CD4-positive, CD25-positive, alpha-beta regulatory T cell (primary cell): ENCODE data around the gene ARHGAP6. TPM values are rescaled to one million over a fixed set of nuclear protein-coding genes. Genes with fewer than 3 reads are reported as not detected.

ENCODE experiments used
- ATAC-seq, 2 donors: fragments of 150-1000 bp; cut with Tn5 transposase; one replicate each; pipeline ENCODE4 v1.10.0; 2021; ENCODE audit warnings: low read depth in 2 of 2, moderate number of reproducible peaks in 2 of 2, moderate library complexity in 1 of 2
- DNase-seq, 3 donors: peaks; one replicate each; pipeline versions ENCODE4 v3.0.0 to v3.0.0-alpha.2; 2012 to 2022; ENCODE audit warnings: mixed read lengths in 1 of 3
- H3K27ac ChIP-seq: one replicate; pipeline ENCODE4 v1.7.0; 2013; ENCODE audit warnings: mild to moderate bottlenecking, low read length; ENCODE audit not compliant: insufficient read depth, poor library complexity, severe bottlenecking
- H3K27me3 ChIP-seq: one replicate; pipeline ENCODE4 v1.7.0; 2013; ENCODE audit warnings: low read length; ENCODE audit not compliant: control insufficient read depth, insufficient read depth
- H3K36me3 ChIP-seq: one replicate; pipeline ENCODE4 v1.7.0; 2013; ENCODE audit warnings: mild to moderate bottlenecking, low read length, moderate library complexity; ENCODE audit not compliant: control insufficient read depth, insufficient read depth
- H3K4me1 ChIP-seq: 2 replicates; pipeline ENCODE4 v1.7.0; 2013; ENCODE audit warnings: mild to moderate bottlenecking, low read length; ENCODE audit not compliant: insufficient read depth, control insufficient read depth, poor library complexity, severe bottlenecking
- H3K4me3 ChIP-seq: one replicate; pipeline ENCODE4 v1.7.0; 2013; ENCODE audit warnings: low read depth, mild to moderate bottlenecking, low read length, moderate library complexity
- H3K9me3 ChIP-seq, 2 experiments: 1 replicate in 1 of 2; 2 replicates in 1 of 2; pipeline ENCODE4 v1.7.0; 2013; ENCODE audit warnings: low read length in 2 of 2, mild to moderate bottlenecking in 1 of 2, moderate library complexity in 1 of 2; ENCODE audit not compliant: control insufficient read depth in 2 of 2
- H3K27ac Mint-ChIP-seq, 3 donors: one replicate each; pipeline ENCODE4 v1.8.0; 2020 to 2022; ENCODE audit warnings: mild to moderate bottlenecking in 3 of 3, mixed read lengths in 3 of 3, moderate library complexity in 2 of 3
- H3K27me3 Mint-ChIP-seq: one replicate; pipeline ENCODE4 v1.8.0; 2022; ENCODE audit warnings: mild to moderate bottlenecking, mixed read lengths
- H3K36me3 Mint-ChIP-seq: one replicate; pipeline ENCODE4 v1.8.0; 2020; ENCODE audit warnings: mixed read lengths
- H3K4me1 Mint-ChIP-seq, 4 donors: one replicate each; pipeline ENCODE4 v1.8.0; 2020 to 2022; ENCODE audit warnings: mixed read lengths in 4 of 4, mild to moderate bottlenecking in 1 of 4
- H3K4me3 Mint-ChIP-seq, 4 donors: one replicate each; pipeline ENCODE4 v1.8.0; 2020 to 2022; ENCODE audit warnings: mild to moderate bottlenecking in 4 of 4, mixed read lengths in 4 of 4, moderate library complexity in 3 of 4
- H3K9me3 Mint-ChIP-seq, 7 donors: one replicate each; pipeline ENCODE4 v1.8.0; 2020 to 2022; ENCODE audit warnings: mixed read lengths in 7 of 7, mild to moderate bottlenecking in 3 of 7, moderate library complexity in 2 of 7
- polyA plus RNA-seq, 4 donors: library from polyadenylated mRNA; unstranded; fragments of 300-500 nt; fragmentation: Illumina TruSeq; gene quantifications; one replicate each; pipeline ENCODE4 v1.2.3, GENCODE V29; 2021
- total RNA-seq: library from RNA; stranded (reverse); gene quantifications from one replicate; pipeline ENCODE4 v1.2.3, GENCODE V29; 2022

The ARHGAP6 gene
- total and polyA plus RNA-seq, 5 donors from 2014 or later, result 1.8 TPM; not detected in 4

GRCh38 chrX:11437642-11438379 lies 227.9 kb downstream of the ARHGAP6 start:
- no peaks in the 10 kb centered on the region for H3K36me3 ChIP-seq
- Mint-ChIP-seq H3K27me3 (peaks cover 6% of the 10 kb centered on the region), H3K4me1 (no peaks in the 10 kb centered on the region)

GRCh38 chrX:11435568-11435967 lies 230.2 kb downstream of the ARHGAP6 start:
- DNase-seq (no peak), ATAC-seq (no peak)
- Mint-ChIP-seq H3K27ac (no peak overlapping the region), H3K4me1 (no peaks in the 10 kb centered on the region), H3K27me3 (peaks cover 11% of the 10 kb centered on the region), H3K9me3 (peaks cover 0 to 1% (median 0%) of the 10 kb centered on the region in 7 donors), H3K36me3 (no peaks in the 10 kb centered on the region), H3K4me3 (no peak overlapping the region)
- no peaks in the 10 kb centered on the region for H3K36me3 ChIP-seq
- no peaks in the 10 kb centered on the region for H3K9me3 ChIP-seq
- H3K4me1 ChIP-seq, result no peaks in the 10 kb centered on the region
- H3K4me3 ChIP-seq, result no peak overlapping the region
- H3K27ac ChIP-seq, result no peak overlapping the region
- no peaks in the 10 kb centered on the region for H3K27me3 ChIP-seq

More at GRCh38 chrX:11437642-11438379, 227.9 kb downstream of the ARHGAP6 start:
- ATAC-seq (no peak), DNase-seq (no peak)
- H3K9me3 Mint-ChIP-seq, result peaks cover 0 to 1% (median 0%) of the 10 kb centered on the region in 7 donors
- H3K4me3 Mint-ChIP-seq, result no peak overlapping the region
- H3K27ac ChIP-seq, result no peak overlapping the region
- no peaks in the 10 kb centered on the region for H3K27me3 ChIP-seq
- H3K4me3 ChIP-seq, result no peak overlapping the region
- H3K4me1 ChIP-seq, result no peaks in the 10 kb centered on the region
- H3K9me3 ChIP-seq, result no peaks in the 10 kb centered on the region
- H3K27ac Mint-ChIP-seq, result no peak overlapping the region
- H3K36me3 Mint-ChIP-seq, result no peaks in the 10 kb centered on the region

- Histone ChIP-seq H3K4me1 (no peaks in the 10 kb centered on the region), H3K27me3 (no peaks in the 10 kb centered on the region), H3K9me3 (no peaks in the 10 kb centered on the region), H3K4me3 (no peak overlapping the region), H3K27ac (no peak overlapping the region), H3K36me3 (no peaks in the 10 kb centered on the region)
- peaks cover 5% of the 10 kb centered on the region for H3K27me3 Mint-ChIP-seq
- H3K4me3 Mint-ChIP-seq, result no peak overlapping the region
- H3K9me3 Mint-ChIP-seq, result peaks cover 0 to 1% (median 0%) of the 10 kb centered on the region in 7 donors
- H3K27ac Mint-ChIP-seq, result no peak overlapping the region
- H3K36me3 Mint-ChIP-seq, result no peaks in the 10 kb centered on the region
- no peaks in the 10 kb centered on the region for H3K4me1 Mint-ChIP-seq
- DNase-seq (no peak), ATAC-seq (no peak)
Observed at GRCh38 chrX:11434607-11435006, 231.1 kb downstream of the ARHGAP6 start.

GRCh38 chrX:11431786-11432185 lies 233.9 kb downstream of the ARHGAP6 start:
- Mint-ChIP-seq H3K27ac (no peak overlapping the region), H3K4me3 (no peak overlapping the region), H3K27me3 (peaks cover 9% of the 10 kb centered on the region), H3K36me3 (no peaks in the 10 kb centered on the region), H3K4me1 (no peaks in the 10 kb centered on the region), H3K9me3 (peaks cover 0 to 1% (median 0%) of the 10 kb centered on the region in 7 donors)
- ATAC-seq, result no peak
- Histone ChIP-seq H3K9me3 (no peaks in the 10 kb centered on the region), H3K27me3 (peaks cover 2% of the 10 kb centered on the region), H3K27ac (no peak overlapping the region), H3K36me3 (no peaks in the 10 kb centered on the region), H3K4me3 (no peak overlapping the region), H3K4me1 (no peaks in the 10 kb centered on the region)
- no peak for DNase-seq

- Mint-ChIP-seq H3K36me3 (no peaks in the 10 kb centered on the region), H3K4me1 (no peaks in the 10 kb centered on the region), H3K9me3 (peaks cover 0 to 1% (median 0%) of the 10 kb centered on the region in 7 donors), H3K27me3 (peaks cover 14% of the 10 kb centered on the region), H3K27ac (no peak overlapping the region), H3K4me3 (no peak overlapping the region)
- no peak for ATAC-seq
- H3K36me3 ChIP-seq, result no peaks in the 10 kb centered on the region
- no peaks in the 10 kb centered on the region for H3K4me1 ChIP-seq
- no peak overlapping the region for H3K27ac ChIP-seq
- no peak overlapping the region for H3K4me3 ChIP-seq
- no peaks in the 10 kb centered on the region for H3K9me3 ChIP-seq
- peaks cover 2% of the 10 kb centered on the region for H3K27me3 ChIP-seq
- DNase-seq, result no peak
Observed at GRCh38 chrX:11430271-11430670, 235.4 kb downstream of the ARHGAP6 start.

GRCh38 chrX:11429538-11430085 lies 236.1 kb downstream of the ARHGAP6 start:
- H3K4me1 ChIP-seq, result no peaks in the 10 kb centered on the region
- H3K4me3 ChIP-seq, result no peak overlapping the region
- H3K27ac Mint-ChIP-seq, result no peak overlapping the region
- no peak for ATAC-seq
- H3K36me3 ChIP-seq, result no peaks in the 10 kb centered on the region
- H3K9me3 ChIP-seq, result no peaks in the 10 kb centered on the region
- H3K27me3 Mint-ChIP-seq, result peaks cover 14% of the 10 kb centered on the region
- H3K4me3 Mint-ChIP-seq, result no peak overlapping the region
- no peaks in the 10 kb centered on the region for H3K4me1 Mint-ChIP-seq
- no peak overlapping the region for H3K27ac ChIP-seq
- H3K9me3 Mint-ChIP-seq, result peaks cover 0 to 1% (median 0%) of the 10 kb centered on the region in 7 donors
- DNase-seq, result no peak
- no peaks in the 10 kb centered on the region for H3K36me3 Mint-ChIP-seq
- peaks cover 2% of the 10 kb centered on the region for H3K27me3 ChIP-seq

- Mint-ChIP-seq H3K4me1 (no peaks in the 10 kb centered on the region), H3K36me3 (no peaks in the 10 kb centered on the region), H3K27me3 (peaks cover 14% of the 10 kb centered on the region), H3K4me3 (no peak overlapping the region), H3K9me3 (peaks cover 0 to 1% (median 0%) of the 10 kb centered on the region in 7 donors), H3K27ac (no peak overlapping the region)
- H3K9me3 ChIP-seq, result no peaks in the 10 kb centered on the region
- no peak for ATAC-seq
- no peak for DNase-seq
- no peak overlapping the region for H3K27ac ChIP-seq
- no peaks in the 10 kb centered on the region for H3K36me3 ChIP-seq
- H3K4me1 ChIP-seq, result no peaks in the 10 kb centered on the region
- no peak overlapping the region for H3K4me3 ChIP-seq
- peaks cover 2% of the 10 kb centered on the region for H3K27me3 ChIP-seq
Observed at GRCh38 chrX:11427453-11428071, 238.2 kb downstream of the ARHGAP6 start.
